Measurements from ENCODE around the gene KCNG2. TPM values are rescaled to one million over a fixed set of nuclear protein-coding genes. Genes with fewer than 3 reads are reported as not detected.

The KCNG2 gene
- total and polyA plus RNA-seq, 10 of the 15 experiments (the other 5 are each of a cell fraction or from before 2014, with no cell fraction given), result 0.20 to 0.23 TPM; not detected in 8

DNA sequence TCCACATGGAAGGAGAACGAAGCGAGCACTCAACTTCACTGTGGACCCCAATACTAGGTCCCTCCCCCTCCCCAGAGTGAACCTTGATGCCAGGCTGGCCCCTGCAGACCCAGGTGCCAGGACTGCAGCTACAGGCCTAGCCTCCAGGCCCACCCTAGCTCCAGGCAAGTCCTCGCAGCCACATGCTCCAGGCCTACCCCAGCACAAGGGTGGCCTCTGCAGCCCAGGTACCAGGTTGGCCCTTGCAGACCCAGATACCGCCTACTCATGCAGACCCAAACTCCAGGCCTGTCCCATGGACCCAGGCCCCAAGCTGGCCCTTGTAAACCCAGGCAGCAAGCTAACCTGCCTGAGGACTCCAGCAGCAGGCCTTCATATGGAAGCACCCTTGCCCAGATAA lies 44.2 kb downstream of the KCNG2 start (continued):
- TF ChIP-seq, protein P1, sequence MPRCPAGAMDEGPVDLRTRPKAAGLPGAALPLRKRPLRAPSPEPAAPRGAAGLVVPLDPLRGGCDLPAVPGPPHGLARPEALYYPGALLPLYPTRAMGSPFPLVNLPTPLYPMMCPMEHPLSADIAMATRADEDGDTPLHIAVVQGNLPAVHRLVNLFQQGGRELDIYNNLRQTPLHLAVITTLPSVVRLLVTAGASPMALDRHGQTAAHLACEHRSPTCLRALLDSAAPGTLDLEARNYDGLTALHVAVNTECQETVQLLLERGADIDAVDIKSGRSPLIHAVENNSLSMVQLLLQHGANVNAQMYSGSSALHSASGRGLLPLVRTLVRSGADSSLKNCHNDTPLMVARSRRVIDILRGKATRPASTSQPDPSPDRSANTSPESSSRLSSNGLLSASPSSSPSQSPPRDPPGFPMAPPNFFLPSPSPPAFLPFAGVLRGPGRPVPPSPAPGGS (IDR thresholded peaks at IDR 0.05; ENCODE audit: borderline replicate concordance, insufficient read depth, low read depth, low read length, poor library complexity, severe bottlenecking), result no peak
- TF ChIP-seq JUNB (IDR thresholded peaks at IDR 0.05) (no peak), TAF1 (IDR thresholded peaks at IDR 0.05; ENCODE audit: borderline replicate concordance, low read depth, low read length) (no peak)

DNA sequence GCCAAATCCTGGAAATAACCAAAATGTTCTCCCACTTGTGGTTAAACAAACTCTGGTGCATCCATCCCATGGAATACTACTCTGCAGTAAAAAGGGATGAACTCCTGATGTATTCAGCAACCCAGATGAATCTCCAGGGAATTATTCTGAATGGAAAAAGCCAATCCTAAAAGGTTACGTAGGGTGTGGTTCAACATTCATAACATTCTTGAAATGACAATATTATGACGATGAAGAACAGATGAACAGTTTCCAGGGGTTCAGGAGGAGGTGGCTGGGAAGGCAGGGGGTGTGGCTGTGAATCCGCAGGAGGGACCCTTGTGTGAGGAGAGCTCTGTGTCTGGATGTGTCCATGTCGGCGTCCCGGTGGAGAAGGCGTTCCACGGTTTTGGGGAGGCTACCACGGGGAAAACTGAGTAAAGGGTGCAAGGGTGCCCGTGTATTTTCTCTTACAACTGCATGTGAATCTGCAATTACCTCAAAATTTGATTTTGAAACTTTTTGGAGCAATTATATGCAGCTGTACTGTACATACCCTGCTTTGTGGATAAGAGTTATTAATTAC lies 47.3 kb downstream of the KCNG2 start:
- RAD21 ChIA-PET (ENCODE audit: unreplicated experiment), result no interaction called here
- FAIRE-seq (no peak), ATAC-seq (no peak), DNase-seq (ENCODE audit: low read depth, low spot score) (no peak)
- no peak overlapping the region for H3K4me2 ChIP-seq (ENCODE audit: control insufficient read depth, insufficient read depth)
- CTCF ChIA-PET, result no interaction called here
- no peak overlapping the region for H3K9ac ChIP-seq (ENCODE audit: control insufficient read depth, insufficient read depth, low read length)
- H3K36me3 ChIP-seq (ENCODE audit: control insufficient read depth in 2 of 2, insufficient read depth in 2 of 2, low read length in 1 of 2), result no peaks in the 10 kb centered on the region
- no peak overlapping the region for H3K27ac ChIP-seq (ENCODE audit: control insufficient read depth, insufficient read depth)
- intact Hi-C loops (cut with micrococcal nuclease; ENCODE audit: unreplicated experiment) (no loop called here), in situ Hi-C loops (cut with MboI) (no loop called here)
- SMC1A ChIA-PET (ENCODE audit: uncharacterized antibody, unreplicated experiment), result no interaction called here
- POLR2A ChIA-PET, result no interaction called here
- H3K27me3 ChIP-seq (replicated peaks in 1 of 2; ENCODE audit: control insufficient read depth in 2 of 2, insufficient read depth in 2 of 2, low read length in 1 of 2), result no peaks in the 10 kb centered on the region
- no peaks in the 10 kb centered on the region for H3K4me1 ChIP-seq (ENCODE audit: control insufficient read depth, insufficient read depth, low read length)
- no peaks in the 10 kb centered on the region for H4K20me1 ChIP-seq (ENCODE audit: control insufficient read depth, insufficient read depth)
- no peak overlapping the region for H2AFZ ChIP-seq (ENCODE audit: control insufficient read depth, low read depth, low read length)
- no peaks in the 10 kb centered on the region for H3K79me2 ChIP-seq (ENCODE audit: control insufficient read depth, insufficient read depth, low read length)
- BruUV-seq (replicated peaks), result no TSS peak
- peaks cover 1% of the 10 kb centered on the region; the same call in 2 of the 3 replicates for H3K9me3 ChIP-seq (replicated peaks; ENCODE audit: control insufficient read depth, insufficient read depth, low read length)
- WGBS (ENCODE audit: insufficient coverage, insufficient replicate concordance, low lambda C conversion rate, missing lambda C conversion rate), result 69% methylated on average over 10 of the region's 10 CpGs
- no peak overlapping the region for H3K4me3 ChIP-seq
- no peak for TF ChIP-seq ZNF384 (IDR thresholded peaks at IDR 0.05; ENCODE audit: borderline replicate concordance, low read depth, low read length)
- TF ChIP-seq, protein P2, sequence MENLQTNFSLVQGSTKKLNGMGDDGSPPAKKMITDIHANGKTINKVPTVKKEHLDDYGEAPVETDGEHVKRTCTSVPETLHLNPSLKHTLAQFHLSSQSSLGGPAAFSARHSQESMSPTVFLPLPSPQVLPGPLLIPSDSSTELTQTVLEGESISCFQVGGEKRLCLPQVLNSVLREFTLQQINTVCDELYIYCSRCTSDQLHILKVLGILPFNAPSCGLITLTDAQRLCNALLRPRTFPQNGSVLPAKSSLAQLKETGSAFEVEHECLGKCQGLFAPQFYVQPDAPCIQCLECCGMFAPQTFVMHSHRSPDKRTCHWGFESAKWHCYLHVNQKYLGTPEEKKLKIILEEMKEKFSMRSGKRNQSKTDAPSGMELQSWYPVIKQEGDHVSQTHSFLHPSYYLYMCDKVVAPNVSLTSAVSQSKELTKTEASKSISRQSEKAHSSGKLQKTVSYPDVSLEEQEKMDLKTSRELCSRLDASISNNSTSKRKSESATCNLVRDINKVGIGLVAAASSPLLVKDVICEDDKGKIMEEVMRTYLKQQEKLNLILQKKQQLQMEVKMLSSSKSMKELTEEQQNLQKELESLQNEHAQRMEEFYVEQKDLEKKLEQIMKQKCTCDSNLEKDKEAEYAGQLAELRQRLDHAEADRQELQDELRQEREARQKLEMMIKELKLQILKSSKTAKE (IDR thresholded peaks at IDR 0.05; ENCODE audit: low read depth, poor library complexity, severe bottlenecking), result no peak
- TF ChIP-seq HDAC6 (IDR thresholded peaks at IDR 0.05; ENCODE audit: unreplicated experiment), result no peak
- no peak for TF ChIP-seq ASH2L (IDR thresholded peaks at IDR 0.05; ENCODE audit: borderline replicate concordance, low read depth)
- TF ChIP-seq ETV6 (conservative IDR thresholded peaks at IDR 0.05 in 1 of 2, IDR thresholded peaks at IDR 0.05 in 1 of 2; ENCODE audit: borderline replicate concordance in 1 of 2, low read depth in 1 of 2), result no peak
- no peak for TF ChIP-seq SIN3A (IDR thresholded peaks at IDR 0.05; ENCODE audit: low read depth, low read length)
- TF ChIP-seq FOXM1 (IDR thresholded peaks at IDR 0.05; ENCODE audit: low read depth, low read length), result no peak
- TF ChIP-seq, protein P3, sequence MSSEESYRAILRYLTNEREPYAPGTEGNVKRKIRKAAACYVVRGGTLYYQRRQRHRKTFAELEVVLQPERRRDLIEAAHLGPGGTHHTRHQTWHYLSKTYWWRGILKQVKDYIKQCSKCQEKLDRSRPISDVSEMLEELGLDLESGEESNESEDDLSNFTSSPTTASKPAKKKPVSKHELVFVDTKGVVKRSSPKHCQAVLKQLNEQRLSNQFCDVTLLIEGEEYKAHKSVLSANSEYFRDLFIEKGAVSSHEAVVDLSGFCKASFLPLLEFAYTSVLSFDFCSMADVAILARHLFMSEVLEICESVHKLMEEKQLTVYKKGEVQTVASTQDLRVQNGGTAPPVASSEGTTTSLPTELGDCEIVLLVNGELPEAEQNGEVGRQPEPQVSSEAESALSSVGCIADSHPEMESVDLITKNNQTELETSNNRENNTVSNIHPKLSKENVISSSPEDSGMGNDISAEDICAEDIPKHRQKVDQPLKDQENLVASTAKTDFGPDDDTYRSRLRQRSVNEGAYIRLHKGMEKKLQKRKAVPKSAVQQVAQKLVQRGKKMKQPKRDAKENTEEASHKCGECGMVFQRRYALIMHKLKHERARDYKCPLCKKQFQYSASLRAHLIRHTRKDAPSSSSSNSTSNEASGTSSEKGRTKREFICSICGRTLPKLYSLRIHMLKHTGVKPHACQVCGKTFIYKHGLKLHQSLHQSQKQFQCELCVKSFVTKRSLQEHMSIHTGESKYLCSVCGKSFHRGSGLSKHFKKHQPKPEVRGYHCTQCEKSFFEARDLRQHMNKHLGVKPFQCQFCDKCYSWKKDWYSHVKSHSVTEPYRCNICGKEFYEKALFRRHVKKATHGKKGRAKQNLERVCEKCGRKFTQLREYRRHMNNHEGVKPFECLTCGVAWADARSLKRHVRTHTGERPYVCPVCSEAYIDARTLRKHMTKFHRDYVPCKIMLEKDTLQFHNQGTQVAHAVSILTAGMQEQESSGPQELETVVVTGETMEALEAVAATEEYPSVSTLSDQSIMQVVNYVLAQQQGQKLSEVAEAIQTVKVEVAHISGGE (CRISPR knock-in tag; IDR thresholded peaks at IDR 0.05), result no peak
- no peak for TF ChIP-seq MTA2 (IDR thresholded peaks at IDR 0.05; ENCODE audit: low read depth)
- TF ChIP-seq, protein P4, sequence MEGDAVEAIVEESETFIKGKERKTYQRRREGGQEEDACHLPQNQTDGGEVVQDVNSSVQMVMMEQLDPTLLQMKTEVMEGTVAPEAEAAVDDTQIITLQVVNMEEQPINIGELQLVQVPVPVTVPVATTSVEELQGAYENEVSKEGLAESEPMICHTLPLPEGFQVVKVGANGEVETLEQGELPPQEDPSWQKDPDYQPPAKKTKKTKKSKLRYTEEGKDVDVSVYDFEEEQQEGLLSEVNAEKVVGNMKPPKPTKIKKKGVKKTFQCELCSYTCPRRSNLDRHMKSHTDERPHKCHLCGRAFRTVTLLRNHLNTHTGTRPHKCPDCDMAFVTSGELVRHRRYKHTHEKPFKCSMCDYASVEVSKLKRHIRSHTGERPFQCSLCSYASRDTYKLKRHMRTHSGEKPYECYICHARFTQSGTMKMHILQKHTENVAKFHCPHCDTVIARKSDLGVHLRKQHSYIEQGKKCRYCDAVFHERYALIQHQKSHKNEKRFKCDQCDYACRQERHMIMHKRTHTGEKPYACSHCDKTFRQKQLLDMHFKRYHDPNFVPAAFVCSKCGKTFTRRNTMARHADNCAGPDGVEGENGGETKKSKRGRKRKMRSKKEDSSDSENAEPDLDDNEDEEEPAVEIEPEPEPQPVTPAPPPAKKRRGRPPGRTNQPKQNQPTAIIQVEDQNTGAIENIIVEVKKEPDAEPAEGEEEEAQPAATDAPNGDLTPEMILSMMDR (IDR thresholded peaks at IDR 0.05 in 2 of 3, conservative IDR thresholded peaks at IDR 0.05 in 1 of 3; ENCODE audit: control insufficient read depth in 2 of 3, extremely low read depth in 1 of 3, insufficient read depth in 1 of 3, low read depth in 3 of 3, low read length in 3 of 3), result no peak

All from GM12878 (cell line).